Measurements from ENCODE around the gene TMEM200A.

The TMEM200A gene

GRCh38 chr6:130473886-130474285 is 108.1 kb downstream of the TMEM200A start:
- no peak for TF ChIP-seq CTCF (IDR thresholded peaks at IDR 0.05; ENCODE audit: borderline replicate concordance, insufficient read depth, low read depth, low read length)
- H3K4me3 ChIP-seq (ENCODE audit: low read depth, low read length) = no peak overlapping the region

GRCh38 chr6:130482645-130483390 is 117.0 kb downstream of the TMEM200A start:
- TF ChIP-seq CTCF (IDR thresholded peaks at IDR 0.05; ENCODE audit: borderline replicate concordance, insufficient read depth, low read depth, low read length) = no peak
- no peak overlapping the region for H3K4me3 ChIP-seq (ENCODE audit: low read depth, low read length)

- TF ChIP-seq CTCF (IDR thresholded peaks at IDR 0.05; ENCODE audit: borderline replicate concordance, insufficient read depth, low read depth, low read length) = no peak
- no peak overlapping the region for H3K4me3 ChIP-seq (ENCODE audit: low read depth, low read length)
Measured at GRCh38 chr6:130485870-130486269, 120.1 kb downstream of the TMEM200A start.

- TF ChIP-seq CTCF (IDR thresholded peaks at IDR 0.05; ENCODE audit: borderline replicate concordance, insufficient read depth, low read depth, low read length) = no peak
- no peak overlapping the region for H3K4me3 ChIP-seq (ENCODE audit: low read depth, low read length)
Measured at GRCh38 chr6:130486417-130486816, 120.6 kb downstream of the TMEM200A start.

- H3K4me3 ChIP-seq (ENCODE audit: low read depth, low read length) = no peak overlapping the region
- no peak for TF ChIP-seq CTCF (IDR thresholded peaks at IDR 0.05; ENCODE audit: borderline replicate concordance, insufficient read depth, low read depth, low read length)
Measured at GRCh38 chr6:130489514-130489913, 123.7 kb downstream of the TMEM200A start.

Measured in GM12875 (cell line).